Fibroblast of villous mesenchyme (primary cell): ENCODE data around the gene KCNK2. TPM values are rescaled to one million over a fixed set of nuclear protein-coding genes. Genes with fewer than 3 reads are reported as not detected.
"Not testable (repeated sequence)": the region's sequence is repeated elsewhere in the genome, so short reads cannot be mapped to it uniquely, and the experiment has no call there.

Experiments used
- DNase-seq: peaks from one replicate; pipeline ENCODE4 v3.0.0-alpha.2; 2010; ENCODE audit warnings: low read depth
- H3K4me3 ChIP-seq: 2 replicates; pipeline ENCODE4 v1.5.1; 2011; ENCODE audit warnings: low read depth, mild to moderate bottlenecking, low read length
- total RNA-seq: library from RNA; depleted of rRNA; stranded (reverse); fragments of >200 nt; gene quantifications from 2 replicates; pipeline ENCODE4 v1.2.3, GENCODE V29; 2012
- TF ChIP-seq, protein P1 (sequence below): IDR thresholded peaks from 2 replicates; pipeline ENCODE4 v1.5.1; 2012; ENCODE audit warnings: low read depth, mild to moderate bottlenecking, low read length; ENCODE audit not compliant: insufficient read depth

Gene KCNK2
- total RNA-seq, 1 donor: 61.7 TPM

DNA sequence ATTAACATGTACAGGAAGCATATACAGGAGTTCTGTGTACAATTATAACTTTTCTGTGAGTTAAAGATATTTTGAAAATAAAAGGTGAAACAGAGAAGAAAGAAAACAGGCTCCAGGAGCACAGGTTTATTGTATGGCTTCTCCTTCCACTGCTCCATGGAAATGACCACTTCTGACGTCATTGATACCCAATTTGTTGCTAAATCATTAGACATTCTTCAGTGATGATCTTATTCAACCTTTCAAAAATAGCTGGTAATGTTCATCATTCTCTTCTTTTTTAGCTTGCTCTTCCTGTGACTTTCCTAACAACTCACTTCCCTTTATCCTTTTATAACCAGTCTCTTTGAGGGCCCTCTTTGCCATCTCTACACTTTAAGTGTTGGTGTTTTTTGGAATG is 77.8 kb downstream of the KCNK2 start:
- DNase-seq: peak; percentile 6
- no peak overlapping the region for H3K4me3 ChIP-seq
- TF ChIP-seq, protein P1, sequence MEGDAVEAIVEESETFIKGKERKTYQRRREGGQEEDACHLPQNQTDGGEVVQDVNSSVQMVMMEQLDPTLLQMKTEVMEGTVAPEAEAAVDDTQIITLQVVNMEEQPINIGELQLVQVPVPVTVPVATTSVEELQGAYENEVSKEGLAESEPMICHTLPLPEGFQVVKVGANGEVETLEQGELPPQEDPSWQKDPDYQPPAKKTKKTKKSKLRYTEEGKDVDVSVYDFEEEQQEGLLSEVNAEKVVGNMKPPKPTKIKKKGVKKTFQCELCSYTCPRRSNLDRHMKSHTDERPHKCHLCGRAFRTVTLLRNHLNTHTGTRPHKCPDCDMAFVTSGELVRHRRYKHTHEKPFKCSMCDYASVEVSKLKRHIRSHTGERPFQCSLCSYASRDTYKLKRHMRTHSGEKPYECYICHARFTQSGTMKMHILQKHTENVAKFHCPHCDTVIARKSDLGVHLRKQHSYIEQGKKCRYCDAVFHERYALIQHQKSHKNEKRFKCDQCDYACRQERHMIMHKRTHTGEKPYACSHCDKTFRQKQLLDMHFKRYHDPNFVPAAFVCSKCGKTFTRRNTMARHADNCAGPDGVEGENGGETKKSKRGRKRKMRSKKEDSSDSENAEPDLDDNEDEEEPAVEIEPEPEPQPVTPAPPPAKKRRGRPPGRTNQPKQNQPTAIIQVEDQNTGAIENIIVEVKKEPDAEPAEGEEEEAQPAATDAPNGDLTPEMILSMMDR: no peak

DNA sequence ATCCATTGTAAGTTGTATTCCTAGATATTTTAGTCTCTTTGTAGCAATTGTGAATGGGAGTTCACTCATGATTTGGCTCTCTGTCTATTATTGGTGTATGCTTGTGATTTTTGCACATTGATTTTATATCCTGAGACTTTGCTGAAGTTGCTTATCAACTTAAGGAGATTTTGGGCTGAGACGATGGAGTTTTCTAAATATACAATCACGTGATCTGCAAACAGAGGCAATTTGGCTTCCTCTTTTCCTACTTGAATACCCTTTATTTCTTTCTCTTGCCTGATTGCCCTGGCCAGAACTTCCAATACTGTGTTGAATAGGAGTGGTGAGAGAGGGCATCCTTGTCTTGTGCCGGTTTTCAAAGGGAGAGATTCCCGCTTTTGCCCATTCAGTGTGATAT is 80.6 kb downstream of the KCNK2 start:
- not testable (repeated sequence) for H3K4me3 ChIP-seq, DNase-seq

DNA sequence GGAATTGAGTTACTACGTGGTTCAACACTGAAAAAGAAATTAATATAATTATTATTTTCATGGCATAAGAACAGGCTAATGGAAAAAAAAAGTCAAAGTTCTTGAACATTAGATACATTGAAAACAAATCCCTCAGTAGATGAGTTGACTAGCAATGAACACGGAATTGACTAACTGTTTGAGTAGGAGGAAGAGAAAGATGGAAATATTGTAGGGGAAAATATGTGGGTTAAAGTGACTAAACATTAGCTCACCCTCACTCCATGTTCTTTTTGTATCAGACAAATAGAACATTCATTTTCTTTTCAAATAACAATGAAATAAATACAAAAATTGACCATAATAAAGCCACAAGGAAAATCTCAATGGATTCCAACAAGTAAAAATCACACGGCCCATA is 84.3 kb downstream of the KCNK2 start:
- TF ChIP-seq, protein P1: no peak
- no peak for DNase-seq
- no peak overlapping the region for H3K4me3 ChIP-seq

DNA sequence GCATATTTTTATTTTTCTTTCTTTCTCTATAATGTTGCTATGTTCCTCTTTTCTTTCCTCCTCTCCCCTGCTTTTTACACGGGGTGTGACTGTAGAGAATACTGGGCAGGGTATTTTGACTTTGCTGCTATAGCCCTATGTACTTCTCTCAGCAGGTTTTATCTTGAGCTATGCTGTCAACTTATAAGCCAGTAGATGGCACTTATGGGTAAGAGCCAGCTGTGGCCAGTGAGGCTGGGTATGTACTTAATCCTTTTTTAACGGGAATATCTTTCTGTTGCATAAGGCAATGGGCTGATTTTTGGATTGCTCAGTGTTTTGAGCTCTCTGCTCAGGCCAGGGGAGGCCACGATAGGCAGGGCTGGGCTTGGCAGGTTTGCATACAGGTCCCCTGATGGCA is 99.0 kb downstream of the KCNK2 start:
- TF ChIP-seq, protein P1: peak; percentile 42
- peak; percentile 54 for DNase-seq
- no peak overlapping the region for H3K4me3 ChIP-seq

DNA sequence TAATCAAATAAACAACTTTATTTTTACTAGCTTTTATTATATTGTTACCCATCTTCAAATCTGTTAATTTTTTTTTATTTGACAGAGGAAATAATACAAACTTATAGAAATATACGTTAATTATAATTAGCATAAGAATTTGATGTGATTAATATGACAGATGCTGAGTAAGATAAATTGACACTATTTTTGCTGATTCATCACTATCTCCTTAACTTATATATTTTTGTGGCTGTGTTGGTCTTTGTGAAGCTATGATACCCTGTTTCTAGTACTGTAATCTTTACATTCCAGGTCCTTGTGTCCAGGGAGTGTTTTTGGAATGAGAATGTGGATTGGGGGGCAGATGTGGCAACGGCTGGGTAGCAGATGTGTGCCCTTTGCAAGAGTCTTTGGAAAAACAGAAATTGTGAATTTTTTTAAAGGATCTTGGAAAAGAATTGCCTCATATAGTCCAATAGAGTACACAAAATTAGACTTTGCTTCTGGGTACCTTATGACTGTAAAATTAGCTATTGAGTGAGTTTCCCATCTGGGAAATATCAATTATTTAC is 102.6 kb downstream of the KCNK2 start:
- H3K4me3 ChIP-seq: no peak overlapping the region
- no peak for DNase-seq
- TF ChIP-seq, protein P1: no peak

DNA sequence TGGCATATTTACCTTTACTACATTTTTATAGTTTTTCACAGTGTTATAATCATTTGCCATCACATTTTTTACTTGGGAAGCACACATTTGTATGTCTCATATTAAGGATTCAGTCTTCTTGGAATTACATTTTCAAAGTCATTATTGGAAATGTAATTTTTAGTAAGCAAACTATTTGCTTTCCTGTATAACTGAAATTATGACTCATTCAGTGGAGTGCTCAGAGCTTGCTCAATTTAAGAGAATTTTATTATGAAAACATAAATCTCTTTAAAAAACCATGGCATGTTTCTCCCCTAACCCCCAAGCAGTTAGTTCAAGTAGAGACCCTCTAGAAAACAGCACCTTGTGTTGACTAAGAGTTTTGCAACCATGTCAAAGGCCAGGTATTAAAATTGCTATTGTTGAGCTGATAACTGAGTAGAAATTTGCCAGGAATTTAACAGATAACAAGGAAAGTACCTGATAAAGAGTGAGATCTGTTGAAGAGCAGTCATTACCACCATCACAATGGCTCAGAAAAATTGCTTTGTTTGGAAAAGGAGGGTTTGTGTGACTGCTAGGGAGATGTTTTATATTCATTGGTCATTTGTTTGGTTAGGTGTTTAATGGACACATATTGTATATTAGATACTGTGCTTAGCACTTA is 105.9 kb downstream of the KCNK2 start:
- peak; percentile 8 for DNase-seq
- TF ChIP-seq, protein P1: no peak
- H3K4me3 ChIP-seq: no peak overlapping the region

DNA sequence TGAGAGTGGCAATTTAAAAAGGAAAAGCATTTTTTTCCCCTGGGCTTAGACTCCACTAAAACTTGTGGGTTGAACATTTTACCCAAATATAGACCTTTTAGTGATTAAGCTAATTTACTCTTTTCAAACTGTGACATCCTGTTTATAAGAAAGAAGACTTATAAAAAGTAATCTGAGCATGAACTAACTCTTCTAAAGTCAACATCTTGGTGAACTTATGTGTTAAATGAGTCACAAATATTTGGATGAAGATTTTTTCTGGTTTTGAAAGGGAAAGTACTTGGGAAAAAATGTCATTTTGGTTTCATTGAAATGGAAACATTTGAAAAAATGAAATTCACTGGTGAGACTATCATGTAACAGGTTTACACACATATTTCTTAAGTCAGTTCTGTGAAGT is 109.8 kb downstream of the KCNK2 start:
- peak; percentile 71 for DNase-seq
- TF ChIP-seq, protein P1: no peak

More for the DNA sequence above, 109.8 kb downstream of the KCNK2 start:
- H3K4me3 ChIP-seq: no peak overlapping the region
